ENCODE measurements around the gene DMXL1. TPM values are rescaled to one million over a fixed set of nuclear protein-coding genes. Genes with fewer than 3 reads are reported as not detected.

Gene DMXL1
- polyA plus RNA-seq, 2 of the 4 experiments (the other 2 are of a cell fraction) = 8.4 to 28.8 TPM

DNA sequence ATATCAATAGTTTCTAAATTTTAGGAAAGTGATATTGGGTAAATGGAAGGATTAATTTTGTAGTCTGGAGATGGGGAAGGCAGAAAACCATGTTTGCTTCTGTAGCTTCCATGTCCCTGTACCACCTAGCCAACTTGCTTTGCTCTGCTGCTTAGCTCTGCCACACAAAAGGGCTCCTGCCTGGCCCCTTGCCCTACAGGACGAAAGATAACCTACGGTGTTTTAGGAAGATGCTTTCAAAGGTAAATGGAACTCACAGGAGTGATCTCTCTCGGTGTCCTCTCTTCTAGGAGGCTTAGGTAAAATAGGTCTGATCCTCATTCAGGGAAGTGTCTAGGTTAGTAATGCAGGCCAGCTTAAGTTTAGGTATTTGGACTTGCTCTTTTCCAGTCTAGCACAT lies 37.8 kb upstream of the DMXL1 start:
- no peak overlapping the region for H3K4me2 ChIP-seq
- WGBS (ENCODE audit: missing lambda C conversion rate) = 93% methylated on average over 3 of the region's 3 CpGs
- no peak for ATAC-seq
- H3K9me3 ChIP-seq = no peaks in the 10 kb centered on the region
- CTCF ChIA-PET = interaction anchor here (1.5 to 1.9 kb wide), 3 partner anchors 11 to 379 kb away, joined by 3 to 7 read pairs (median 4); no protein-coding TSS in a partner anchor
- no peak for FAIRE-seq
- no peak overlapping the region for H3K4me3 ChIP-seq
- H3K4me1 ChIP-seq = peaks cover 20% of the 10 kb centered on the region
- no peak for DNase-seq (ENCODE audit: low read depth in 1 of 2, low spot score in 1 of 2)
- POLR2A ChIA-PET = no interaction called here
- TF ChIP-seq EHF (CRISPR knock-in tag; IDR thresholded peaks at IDR 0.05) (no peak), RARB (CRISPR knock-in tag; IDR thresholded peaks at IDR 0.05) (no peak), NFE2L2 (conservative IDR thresholded peaks at IDR 0.05; ENCODE audit: low read length) (no peak), TFCP2L1 (CRISPR knock-in tag; IDR thresholded peaks at IDR 0.05) (no peak), RFX5 (IDR thresholded peaks at IDR 0.05) (no peak), EHMT2 (IDR thresholded peaks at IDR 0.05; ENCODE audit: low read depth) (no peak), NPAS2 (CRISPR knock-in tag; IDR thresholded peaks at IDR 0.05; ENCODE audit: borderline replicate concordance) (no peak), JUN (IDR thresholded peaks at IDR 0.05) (no peak), NR3C1 (IDR thresholded peaks at IDR 0.05) (no peak), HOXB13 (CRISPR knock-in tag; IDR thresholded peaks at IDR 0.05; ENCODE audit: low read depth) (no peak), HOXB5 (CRISPR knock-in tag; IDR thresholded peaks at IDR 0.05) (no peak), RNF2 (IDR thresholded peaks at IDR 0.05; ENCODE audit: borderline replicate concordance, low read depth) (no peak), ZSCAN20 (CRISPR knock-in tag; IDR thresholded peaks at IDR 0.05) (no peak), CBX2 (IDR thresholded peaks at IDR 0.05; ENCODE audit: borderline replicate concordance, low read depth) (no peak), FOSB (CRISPR knock-in tag; IDR thresholded peaks at IDR 0.05) (no peak)
- TF ChIP-seq, protein P1, sequence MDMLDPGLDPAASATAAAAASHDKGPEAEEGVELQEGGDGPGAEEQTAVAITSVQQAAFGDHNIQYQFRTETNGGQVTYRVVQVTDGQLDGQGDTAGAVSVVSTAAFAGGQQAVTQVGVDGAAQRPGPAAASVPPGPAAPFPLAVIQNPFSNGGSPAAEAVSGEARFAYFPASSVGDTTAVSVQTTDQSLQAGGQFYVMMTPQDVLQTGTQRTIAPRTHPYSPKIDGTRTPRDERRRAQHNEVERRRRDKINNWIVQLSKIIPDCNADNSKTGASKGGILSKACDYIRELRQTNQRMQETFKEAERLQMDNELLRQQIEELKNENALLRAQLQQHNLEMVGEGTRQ (IDR thresholded peaks at IDR 0.05) = no peak
- TF ChIP-seq, protein P2, sequence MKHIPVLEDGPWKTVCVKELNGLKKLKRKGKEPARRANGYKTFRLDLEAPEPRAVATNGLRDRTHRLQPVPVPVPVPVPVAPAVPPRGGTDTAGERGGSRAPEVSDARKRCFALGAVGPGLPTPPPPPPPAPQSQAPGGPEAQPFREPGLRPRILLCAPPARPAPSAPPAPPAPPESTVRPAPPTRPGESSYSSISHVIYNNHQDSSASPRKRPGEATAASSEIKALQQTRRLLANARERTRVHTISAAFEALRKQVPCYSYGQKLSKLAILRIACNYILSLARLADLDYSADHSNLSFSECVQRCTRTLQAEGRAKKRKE (CRISPR knock-in tag; IDR thresholded peaks at IDR 0.05; ENCODE audit: low read depth) = no peak
- TF ChIP-seq, protein P3, sequence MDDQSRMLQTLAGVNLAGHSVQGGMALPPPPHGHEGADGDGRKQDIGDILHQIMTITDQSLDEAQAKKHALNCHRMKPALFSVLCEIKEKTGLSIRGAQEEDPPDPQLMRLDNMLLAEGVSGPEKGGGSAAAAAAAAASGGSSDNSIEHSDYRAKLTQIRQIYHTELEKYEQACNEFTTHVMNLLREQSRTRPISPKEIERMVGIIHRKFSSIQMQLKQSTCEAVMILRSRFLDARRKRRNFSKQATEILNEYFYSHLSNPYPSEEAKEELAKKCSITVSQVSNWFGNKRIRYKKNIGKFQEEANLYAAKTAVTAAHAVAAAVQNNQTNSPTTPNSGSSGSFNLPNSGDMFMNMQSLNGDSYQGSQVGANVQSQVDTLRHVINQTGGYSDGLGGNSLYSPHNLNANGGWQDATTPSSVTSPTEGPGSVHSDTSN (IDR thresholded peaks at IDR 0.05) = no peak
- no peak overlapping the region for H3K27ac ChIP-seq

DNA sequence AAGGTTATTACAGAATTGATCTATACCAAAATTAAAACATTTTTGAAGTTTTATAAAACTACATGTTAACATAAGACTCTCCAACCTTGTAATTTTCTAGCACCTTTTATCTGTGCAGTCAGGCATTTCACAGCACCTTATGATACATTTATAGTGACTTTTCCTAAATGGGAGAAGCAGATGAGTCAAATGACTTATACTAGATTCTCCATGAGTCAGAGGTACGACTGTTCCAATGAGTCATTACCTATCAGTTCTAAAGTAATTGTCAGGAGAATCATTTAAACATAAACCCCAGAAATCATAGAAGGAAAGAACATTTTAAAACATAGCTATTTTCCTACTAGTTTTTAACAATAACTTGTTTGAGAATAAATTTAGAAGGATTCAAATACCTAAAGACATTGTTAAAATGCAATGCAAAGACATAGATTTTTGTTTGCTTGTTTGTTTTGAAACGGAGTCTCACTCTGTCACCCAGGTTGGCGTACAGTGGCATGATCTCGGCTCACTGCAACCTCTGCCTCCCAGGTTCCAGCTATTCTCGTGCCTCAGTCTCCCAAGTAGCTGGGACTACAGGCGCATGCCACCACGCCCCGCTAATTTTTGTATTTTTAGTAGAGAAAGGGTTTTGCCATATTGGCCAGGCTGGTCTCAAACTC lies 34.7 kb upstream of the DMXL1 start:
- peak; percentile 93 to 96 for ATAC-seq
- CTCF ChIA-PET = interaction anchor here (1.0 to 1.4 kb wide), 2 partner anchors 28 to 364 kb away, joined by 3 read pairs; no protein-coding TSS in a partner anchor
- H3K27ac ChIP-seq = peak overlapping the region in 1 of 2 experiments; percentile 52; a peak in 2 of 6 replicates

DNA sequence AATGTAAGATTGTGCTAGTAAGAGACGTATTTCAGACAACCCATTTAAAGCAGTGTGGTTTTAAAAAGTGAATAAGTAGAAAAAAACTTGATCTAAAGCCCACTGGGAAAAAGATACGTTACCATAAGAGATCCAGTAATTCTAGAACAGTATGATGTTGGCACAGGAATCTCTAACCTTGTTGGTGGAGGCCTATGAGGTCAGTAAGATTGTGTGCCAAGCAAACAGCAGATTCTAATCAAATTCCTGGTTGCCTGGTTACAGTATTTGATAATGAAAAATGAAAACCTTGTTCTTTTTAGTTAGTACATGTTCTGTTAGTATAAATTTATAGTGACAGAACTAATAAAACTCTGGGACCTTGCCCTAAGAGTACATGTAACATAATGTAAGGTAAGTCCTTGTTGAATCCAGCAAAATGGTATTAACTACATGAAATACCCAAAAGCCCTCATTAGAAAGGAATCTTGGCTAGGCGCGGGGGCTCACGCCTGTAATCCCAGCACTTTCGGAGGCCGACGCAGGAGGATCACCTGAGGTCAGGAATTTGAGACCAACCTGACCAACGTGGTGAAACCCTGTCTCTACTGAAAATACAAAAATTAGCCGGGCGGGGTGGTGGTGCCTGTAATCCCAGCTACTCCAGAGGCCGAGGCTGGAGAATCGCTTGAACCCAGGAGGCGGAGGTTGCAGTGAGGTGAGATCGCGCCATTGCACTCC lies 33.2 kb upstream of the DMXL1 start:
- CTCF ChIA-PET = no interaction called here
- DNase-seq (ENCODE audit: low read depth in 1 of 2, low spot score in 1 of 2) = peak in 1 of 2 experiments; percentile 43
- Histone ChIP-seq H3K4me3 (no peak overlapping the region), H3K4me2 (no peak overlapping the region; the same call in 2 of the 3 replicates), H3K9me3 (no peaks in the 10 kb centered on the region), H3K4me1 (peaks cover 20% of the 10 kb centered on the region), H3K27ac (no peak overlapping the region)
- WGBS (ENCODE audit: missing lambda C conversion rate) = 91% methylated on average over 16 of the region's 16 CpGs
- POLR2A ChIA-PET = no interaction called here
- FAIRE-seq = no peak
- peak in 1 of 2 experiments; percentile 72; a peak in 3 of 6 replicates for ATAC-seq
- no peak for TF ChIP-seq FOSB (CRISPR knock-in tag; IDR thresholded peaks at IDR 0.05)
- TF ChIP-seq GATA3 (IDR thresholded peaks at IDR 0.05; ENCODE audit: borderline replicate concordance) = no peak
- no peak for TF ChIP-seq CHD4 (IDR thresholded peaks at IDR 0.05; ENCODE audit: borderline replicate concordance)
- TF ChIP-seq, protein P4, sequence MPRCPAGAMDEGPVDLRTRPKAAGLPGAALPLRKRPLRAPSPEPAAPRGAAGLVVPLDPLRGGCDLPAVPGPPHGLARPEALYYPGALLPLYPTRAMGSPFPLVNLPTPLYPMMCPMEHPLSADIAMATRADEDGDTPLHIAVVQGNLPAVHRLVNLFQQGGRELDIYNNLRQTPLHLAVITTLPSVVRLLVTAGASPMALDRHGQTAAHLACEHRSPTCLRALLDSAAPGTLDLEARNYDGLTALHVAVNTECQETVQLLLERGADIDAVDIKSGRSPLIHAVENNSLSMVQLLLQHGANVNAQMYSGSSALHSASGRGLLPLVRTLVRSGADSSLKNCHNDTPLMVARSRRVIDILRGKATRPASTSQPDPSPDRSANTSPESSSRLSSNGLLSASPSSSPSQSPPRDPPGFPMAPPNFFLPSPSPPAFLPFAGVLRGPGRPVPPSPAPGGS (IDR thresholded peaks at IDR 0.05) = no peak
- TF ChIP-seq HEYL (CRISPR knock-in tag; IDR thresholded peaks at IDR 0.05) = no peak
- TF ChIP-seq, protein P2 (CRISPR knock-in tag; IDR thresholded peaks at IDR 0.05; ENCODE audit: low read depth) = no peak
- no peak for TF ChIP-seq RCOR1 (IDR thresholded peaks at IDR 0.05; ENCODE audit: low read depth, low read length)

More for the DNA sequence above, 34.7 kb upstream of the DMXL1 start:
- no peak overlapping the region for H3K4me3 ChIP-seq
- FAIRE-seq (peak; percentile 81), DNase-seq (ENCODE audit: low read depth in 1 of 2, low spot score in 1 of 2) (peak; percentile 55 to 75)
- peak overlapping the region; percentile 60 for H3K4me2 ChIP-seq
- H3K4me1 ChIP-seq = peaks cover 20% of the 10 kb centered on the region
- peak; percentile 89 for TF ChIP-seq FOSL2 (IDR thresholded peaks at IDR 0.05)
- peak; percentile 95 for TF ChIP-seq FOSL2 (CRISPR knock-in tag; IDR thresholded peaks at IDR 0.05)
- TF ChIP-seq TP53 (CRISPR knock-in tag; IDR thresholded peaks at IDR 0.05) = no peak
- TF ChIP-seq JUNB (IDR thresholded peaks at IDR 0.05) = peak; percentile 59
- no peaks in the 10 kb centered on the region for H3K9me3 ChIP-seq
- 36% methylated on average over 8 of the region's 8 CpGs for WGBS (ENCODE audit: missing lambda C conversion rate)
- POLR2A ChIA-PET = no interaction called here

Measured in A549 (cell line).